ENCODE results near the gene ZNF81.
"Not testable (repeated sequence)": the region's sequence is repeated elsewhere in the genome, so short reads cannot be mapped to it uniquely, and the experiment has no call there.

The ZNF81 gene

DNA sequence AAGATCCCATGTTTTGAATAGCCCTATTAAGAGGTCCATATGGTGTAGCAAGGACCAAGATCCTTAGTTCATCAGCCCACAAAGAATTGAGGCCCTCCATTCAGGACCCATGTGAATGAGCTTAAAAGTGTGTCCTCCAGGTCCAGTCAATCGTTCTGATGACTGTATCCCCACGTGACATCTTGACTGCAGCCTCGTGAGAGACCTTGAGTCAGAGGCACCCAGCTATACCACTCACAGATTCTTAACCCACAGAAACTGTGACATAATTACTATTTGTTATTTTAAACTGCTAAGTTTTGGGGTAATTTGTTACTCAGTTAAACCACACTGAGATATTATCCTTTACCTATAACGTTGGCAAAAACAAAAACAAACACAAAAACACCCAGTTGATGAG, 104.7 kb downstream of the ZNF81 start:
- Histone ChIP-seq H3K27ac (ENCODE audit: low read depth, low read length) (no peak overlapping the region), H3K4me3 (ENCODE audit: low read depth in 1 of 5, low read length in 5 of 5) (no peak overlapping the region), H3K9ac (ENCODE audit: low read length in 5 of 5) (no peak overlapping the region), H3K36me3 (ENCODE audit: control insufficient read depth in 5 of 5, insufficient read depth in 5 of 5, low read length in 5 of 5) (no peaks in the 10 kb centered on the region), H3K9me3 (ENCODE audit: control insufficient read depth in 5 of 5, low read length in 5 of 5) (peaks cover 0 to 13% (median 6%) of the 10 kb centered on the region in 5 donors), H3K27me3 (ENCODE audit: control insufficient read depth in 5 of 5, insufficient read depth in 4 of 5, low read length in 5 of 5) (peaks cover 0 to 2% (median 0%) of the 10 kb centered on the region in 5 donors), H3K4me1 (ENCODE audit: control insufficient read depth in 5 of 5, insufficient read depth in 5 of 5, low read length in 5 of 5) (no peaks in the 10 kb centered on the region)

DNA sequence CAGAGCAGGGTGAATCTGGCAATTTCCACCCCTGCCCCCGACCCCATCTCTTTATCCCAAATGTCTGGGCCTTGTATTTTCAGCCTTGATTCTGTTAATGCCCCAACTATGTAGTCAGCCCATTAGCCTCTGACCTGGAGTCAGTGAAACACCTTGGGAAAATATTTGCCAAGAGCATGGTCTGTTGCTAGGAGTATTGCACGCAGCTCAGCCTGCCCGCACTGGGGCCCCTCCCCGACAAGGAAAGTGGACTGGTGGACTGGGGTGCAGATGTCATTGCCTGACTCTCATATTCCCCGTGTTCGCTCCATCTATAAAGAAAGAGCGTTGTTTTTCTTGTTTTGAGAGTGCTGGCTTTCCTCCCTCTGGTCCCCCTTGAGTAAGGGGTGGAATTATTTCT, 118.6 kb downstream of the ZNF81 start:
- not testable (repeated sequence) for H3K27ac ChIP-seq (ENCODE audit: low read depth, low read length); H3K4me3 ChIP-seq (ENCODE audit: low read depth in 1 of 5, low read length in 5 of 5)
- peaks cover 0 to 21% (median 7%) of the 10 kb centered on the region in 5 donors for H3K9me3 ChIP-seq (ENCODE audit: control insufficient read depth in 5 of 5, low read length in 5 of 5)

DNA sequence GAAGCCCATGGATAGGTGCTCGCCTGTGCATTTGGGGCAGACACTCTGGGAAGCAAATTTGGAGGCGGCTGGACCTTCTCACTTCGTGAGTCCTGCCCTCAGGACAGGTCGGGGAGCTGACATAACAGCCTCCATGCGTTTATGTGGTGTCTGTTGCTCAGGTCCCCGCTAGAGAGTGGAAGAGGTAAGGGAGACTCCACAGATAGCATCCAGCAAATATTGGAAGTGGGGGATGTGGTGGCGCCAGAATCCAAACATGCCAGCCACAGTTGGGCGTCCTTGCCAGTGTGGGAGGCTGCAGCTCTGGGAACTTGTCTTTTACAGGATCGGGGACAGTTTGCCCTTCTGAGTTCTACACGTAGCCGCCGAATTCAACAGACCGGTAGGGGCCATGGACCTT, 119.3 kb downstream of the ZNF81 start:
- Histone ChIP-seq H3K9ac (ENCODE audit: low read length in 5 of 5) (no peak overlapping the region), H3K4me3 (ENCODE audit: low read depth in 1 of 5, low read length in 5 of 5) (no peak overlapping the region), H3K27ac (ENCODE audit: low read depth, low read length) (no peak overlapping the region), H3K36me3 (ENCODE audit: control insufficient read depth in 5 of 5, insufficient read depth in 5 of 5, low read length in 5 of 5) (no peaks in the 10 kb centered on the region), H3K27me3 (ENCODE audit: control insufficient read depth in 5 of 5, insufficient read depth in 4 of 5, low read length in 5 of 5) (peaks cover 0 to 6% (median 0%) of the 10 kb centered on the region in 5 donors), H3K4me1 (ENCODE audit: control insufficient read depth in 5 of 5, insufficient read depth in 5 of 5, low read length in 5 of 5) (peaks cover 0 to 10% (median 0%) of the 10 kb centered on the region in 5 donors), H3K9me3 (ENCODE audit: control insufficient read depth in 5 of 5, low read length in 5 of 5) (peaks cover 0 to 23% (median 4%) of the 10 kb centered on the region in 5 donors)

More for the DNA sequence above, 118.6 kb downstream of the ZNF81 start:
- H3K36me3 ChIP-seq (ENCODE audit: control insufficient read depth in 5 of 5, insufficient read depth in 5 of 5, low read length in 5 of 5); H3K27me3 ChIP-seq (ENCODE audit: control insufficient read depth in 5 of 5, insufficient read depth in 4 of 5, low read length in 5 of 5); H3K4me1 ChIP-seq (ENCODE audit: control insufficient read depth in 5 of 5, insufficient read depth in 5 of 5, low read length in 5 of 5); H3K9ac ChIP-seq (ENCODE audit: low read length in 5 of 5): not testable (repeated sequence)

DNA sequence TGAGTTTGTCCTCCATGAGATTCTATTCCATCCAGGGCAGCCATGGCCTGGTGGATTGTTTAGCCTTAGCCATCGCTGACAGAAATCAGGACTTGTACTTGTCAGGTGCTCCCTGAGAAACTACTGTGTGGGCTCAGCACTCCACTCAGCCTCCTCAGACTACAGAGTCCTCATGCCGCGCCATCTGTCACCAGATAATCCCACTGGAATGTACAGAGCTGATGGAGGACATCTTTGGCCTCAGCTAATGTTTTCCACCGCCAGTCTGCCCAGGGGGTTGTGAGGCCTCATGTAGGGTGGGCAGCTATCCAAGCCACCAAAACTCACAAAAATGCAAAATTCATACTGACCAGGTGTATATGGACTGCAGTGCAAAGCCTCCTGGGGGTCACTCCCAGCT, 121.5 kb downstream of the ZNF81 start:
- H3K4me1 ChIP-seq (ENCODE audit: control insufficient read depth in 5 of 5, insufficient read depth in 5 of 5, low read length in 5 of 5) = peaks cover 0 to 10% (median 5%) of the 10 kb centered on the region in 5 donors
- not testable (repeated sequence) for H3K27me3 ChIP-seq (ENCODE audit: control insufficient read depth in 5 of 5, insufficient read depth in 4 of 5, low read length in 5 of 5); H3K9ac ChIP-seq (ENCODE audit: low read length in 5 of 5); H3K9me3 ChIP-seq (ENCODE audit: control insufficient read depth in 5 of 5, low read length in 5 of 5); H3K36me3 ChIP-seq (ENCODE audit: control insufficient read depth in 5 of 5, insufficient read depth in 5 of 5, low read length in 5 of 5); H3K27ac ChIP-seq (ENCODE audit: low read depth, low read length); H3K4me3 ChIP-seq (ENCODE audit: low read depth in 1 of 5, low read length in 5 of 5)

DNA sequence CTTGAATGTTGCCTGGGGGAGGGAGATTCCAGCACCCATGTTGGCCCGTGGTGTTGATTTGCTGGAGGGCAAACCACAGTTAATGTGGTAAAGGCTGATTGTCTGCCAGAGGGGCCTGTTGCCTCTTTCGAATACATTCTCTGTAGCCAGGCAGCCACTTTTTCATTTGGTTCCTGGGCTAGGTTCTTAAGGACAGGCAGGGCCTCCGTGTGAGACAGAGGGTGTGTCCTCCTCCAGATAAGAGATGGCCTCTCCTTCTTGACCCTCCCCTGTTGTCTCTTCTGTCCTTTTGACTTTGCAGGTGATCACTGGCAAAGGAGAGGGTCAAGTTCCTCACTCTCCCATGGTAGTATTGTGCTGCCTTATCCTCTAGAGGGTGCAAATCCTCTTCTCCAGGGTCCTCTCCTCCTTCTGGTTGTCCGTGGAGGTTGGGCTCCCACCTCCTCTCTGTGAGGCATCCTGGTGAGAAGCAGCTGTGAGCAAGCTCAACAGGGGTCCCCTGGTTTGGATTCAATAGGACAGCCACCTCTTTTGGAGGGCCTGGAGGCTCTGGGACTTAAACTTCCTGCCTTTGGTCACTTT, 122.2 kb downstream of the ZNF81 start:
- Histone ChIP-seq H3K27me3 (ENCODE audit: control insufficient read depth in 5 of 5, insufficient read depth in 4 of 5, low read length in 5 of 5) (peaks cover 0 to 6% (median 0%) of the 10 kb centered on the region in 5 donors), H3K36me3 (ENCODE audit: control insufficient read depth in 5 of 5, insufficient read depth in 5 of 5, low read length in 5 of 5) (no peaks in the 10 kb centered on the region), H3K4me3 (ENCODE audit: low read depth in 1 of 5, low read length in 5 of 5) (no peak overlapping the region), H3K9me3 (ENCODE audit: control insufficient read depth in 5 of 5, low read length in 5 of 5) (peaks cover 0 to 9% (median 0%) of the 10 kb centered on the region in 5 donors), H3K27ac (ENCODE audit: low read depth, low read length) (no peak overlapping the region), H3K9ac (ENCODE audit: low read length in 5 of 5) (no peak overlapping the region), H3K4me1 (ENCODE audit: control insufficient read depth in 5 of 5, insufficient read depth in 5 of 5, low read length in 5 of 5) (peaks cover 0 to 10% (median 5%) of the 10 kb centered on the region in 5 donors)

DNA sequence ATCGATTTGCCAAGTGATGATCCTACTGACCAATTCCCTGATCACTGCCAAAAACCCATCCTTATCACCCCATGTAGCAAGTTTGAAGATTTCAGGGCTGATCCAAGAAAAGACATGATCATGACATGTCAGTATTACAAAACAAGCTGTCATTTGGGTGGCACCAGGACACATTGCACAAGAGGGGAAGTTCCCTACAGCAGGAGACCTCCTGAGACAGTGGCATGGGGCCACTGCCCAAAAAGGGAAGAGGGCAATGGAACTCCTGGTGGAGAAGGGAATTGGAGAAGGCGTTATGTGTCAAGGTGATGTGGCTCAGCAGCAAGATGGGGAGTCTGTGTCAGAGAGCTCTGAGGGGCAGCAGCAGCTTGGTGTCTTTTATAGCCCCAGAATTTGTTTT, 123.7 kb downstream of the ZNF81 start:
- H3K4me3 ChIP-seq (ENCODE audit: low read depth in 1 of 5, low read length in 5 of 5) = no peak overlapping the region
- no peak overlapping the region for H3K27ac ChIP-seq (ENCODE audit: low read depth, low read length)
- no peak overlapping the region for H3K9ac ChIP-seq (ENCODE audit: low read length in 5 of 5)
- H3K27me3 ChIP-seq (ENCODE audit: control insufficient read depth in 5 of 5, insufficient read depth in 4 of 5, low read length in 5 of 5) = peaks cover 0 to 6% (median 0%) of the 10 kb centered on the region in 5 donors
- H3K36me3 ChIP-seq (ENCODE audit: control insufficient read depth in 5 of 5, insufficient read depth in 5 of 5, low read length in 5 of 5) = no peaks in the 10 kb centered on the region
- peaks cover 0 to 20% (median 11%) of the 10 kb centered on the region in 5 donors for H3K9me3 ChIP-seq (ENCODE audit: control insufficient read depth in 5 of 5, low read length in 5 of 5)
- H3K4me1 ChIP-seq (ENCODE audit: control insufficient read depth in 5 of 5, insufficient read depth in 5 of 5, low read length in 5 of 5) = peaks cover 0 to 10% (median 5%) of the 10 kb centered on the region in 5 donors

DNA sequence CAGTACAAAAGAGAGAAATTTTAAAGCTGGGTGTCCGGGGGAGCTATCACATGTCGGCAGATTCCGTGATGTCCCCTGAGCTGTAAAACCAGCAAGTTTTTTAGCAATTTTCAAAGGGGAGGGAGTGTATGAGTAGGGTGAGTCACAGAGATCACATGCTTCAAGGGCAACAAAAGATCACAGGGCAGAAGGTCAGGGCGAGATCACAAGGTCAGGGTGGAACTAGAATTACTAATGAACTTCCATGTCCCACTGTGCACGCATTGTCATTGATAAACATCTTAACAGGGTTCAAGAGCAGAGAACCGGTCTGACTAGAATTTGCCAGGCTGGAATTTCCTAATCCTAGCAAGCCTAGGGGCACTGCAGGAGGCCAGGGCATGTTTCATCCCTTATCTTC, 125.1 kb downstream of the ZNF81 start:
- H3K4me3 ChIP-seq (ENCODE audit: low read depth in 1 of 5, low read length in 5 of 5); H3K9ac ChIP-seq (ENCODE audit: low read length in 5 of 5); H3K36me3 ChIP-seq (ENCODE audit: control insufficient read depth in 5 of 5, insufficient read depth in 5 of 5, low read length in 5 of 5); H3K27me3 ChIP-seq (ENCODE audit: control insufficient read depth in 5 of 5, insufficient read depth in 4 of 5, low read length in 5 of 5); H3K27ac ChIP-seq (ENCODE audit: low read depth, low read length): not testable (repeated sequence)
- Histone ChIP-seq H3K4me1 (ENCODE audit: control insufficient read depth in 5 of 5, insufficient read depth in 5 of 5, low read length in 5 of 5) (peaks cover 0 to 10% (median 5%) of the 10 kb centered on the region in 5 donors), H3K9me3 (ENCODE audit: control insufficient read depth in 5 of 5, low read length in 5 of 5) (peaks cover 0 to 25% (median 12%) of the 10 kb centered on the region in 5 donors)

DNA sequence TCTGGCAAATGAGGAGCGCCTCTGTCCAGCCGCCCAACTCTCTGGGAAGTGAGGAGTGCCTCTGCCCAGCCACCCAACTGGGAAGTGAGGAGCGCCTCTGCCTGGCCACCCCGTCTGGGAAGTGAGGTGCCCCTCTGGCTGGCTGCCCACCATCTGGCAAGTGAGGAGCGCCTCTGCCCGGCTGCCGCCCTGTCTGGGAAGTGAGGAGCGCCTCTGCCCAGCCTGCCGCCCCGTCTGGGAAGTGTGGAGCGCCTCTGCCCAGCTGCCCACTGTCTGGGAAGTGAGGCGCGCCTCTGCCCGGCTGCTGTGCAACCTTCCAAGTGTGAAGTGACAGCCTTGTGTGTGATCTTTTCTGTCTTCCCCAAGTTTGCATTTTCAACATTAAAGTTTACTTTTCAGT, 128.8 kb downstream of the ZNF81 start:
- H3K27ac ChIP-seq (ENCODE audit: low read depth, low read length); H3K9ac ChIP-seq (ENCODE audit: low read length in 5 of 5); H3K36me3 ChIP-seq (ENCODE audit: control insufficient read depth in 5 of 5, insufficient read depth in 5 of 5, low read length in 5 of 5); H3K4me3 ChIP-seq (ENCODE audit: low read depth in 1 of 5, low read length in 5 of 5); H3K27me3 ChIP-seq (ENCODE audit: control insufficient read depth in 5 of 5, insufficient read depth in 4 of 5, low read length in 5 of 5); H3K4me1 ChIP-seq (ENCODE audit: control insufficient read depth in 5 of 5, insufficient read depth in 5 of 5, low read length in 5 of 5): not testable (repeated sequence)
- peaks cover 4 to 40% (median 22%) of the 10 kb centered on the region in 5 donors for H3K9me3 ChIP-seq (ENCODE audit: control insufficient read depth in 5 of 5, low read length in 5 of 5)

All from subcutaneous abdominal adipose tissue (tissue), 5 donors.